Measurements from ENCODE around the gene KIAA0232.

DNA sequence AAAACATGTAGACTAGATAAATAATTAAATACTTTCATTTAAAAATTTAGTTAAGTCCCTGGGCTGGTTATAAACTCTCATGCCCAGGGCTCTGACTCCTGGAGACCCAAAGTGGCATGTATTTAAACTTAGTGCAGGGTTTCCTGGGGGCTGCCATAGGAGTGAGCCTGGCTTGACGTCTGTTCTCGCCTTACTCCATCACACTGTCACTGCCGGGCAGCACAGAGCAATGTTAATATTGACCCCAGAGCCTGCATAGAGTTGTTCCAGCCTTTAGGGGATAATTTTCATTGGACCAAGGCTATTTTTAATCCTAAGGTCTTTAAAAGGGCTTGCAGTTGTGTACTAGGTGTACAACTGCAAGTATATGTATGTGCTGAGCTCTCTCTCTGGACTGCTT is 31.2 kb downstream of the KIAA0232 start:
- TF ChIP-seq, protein P1, sequence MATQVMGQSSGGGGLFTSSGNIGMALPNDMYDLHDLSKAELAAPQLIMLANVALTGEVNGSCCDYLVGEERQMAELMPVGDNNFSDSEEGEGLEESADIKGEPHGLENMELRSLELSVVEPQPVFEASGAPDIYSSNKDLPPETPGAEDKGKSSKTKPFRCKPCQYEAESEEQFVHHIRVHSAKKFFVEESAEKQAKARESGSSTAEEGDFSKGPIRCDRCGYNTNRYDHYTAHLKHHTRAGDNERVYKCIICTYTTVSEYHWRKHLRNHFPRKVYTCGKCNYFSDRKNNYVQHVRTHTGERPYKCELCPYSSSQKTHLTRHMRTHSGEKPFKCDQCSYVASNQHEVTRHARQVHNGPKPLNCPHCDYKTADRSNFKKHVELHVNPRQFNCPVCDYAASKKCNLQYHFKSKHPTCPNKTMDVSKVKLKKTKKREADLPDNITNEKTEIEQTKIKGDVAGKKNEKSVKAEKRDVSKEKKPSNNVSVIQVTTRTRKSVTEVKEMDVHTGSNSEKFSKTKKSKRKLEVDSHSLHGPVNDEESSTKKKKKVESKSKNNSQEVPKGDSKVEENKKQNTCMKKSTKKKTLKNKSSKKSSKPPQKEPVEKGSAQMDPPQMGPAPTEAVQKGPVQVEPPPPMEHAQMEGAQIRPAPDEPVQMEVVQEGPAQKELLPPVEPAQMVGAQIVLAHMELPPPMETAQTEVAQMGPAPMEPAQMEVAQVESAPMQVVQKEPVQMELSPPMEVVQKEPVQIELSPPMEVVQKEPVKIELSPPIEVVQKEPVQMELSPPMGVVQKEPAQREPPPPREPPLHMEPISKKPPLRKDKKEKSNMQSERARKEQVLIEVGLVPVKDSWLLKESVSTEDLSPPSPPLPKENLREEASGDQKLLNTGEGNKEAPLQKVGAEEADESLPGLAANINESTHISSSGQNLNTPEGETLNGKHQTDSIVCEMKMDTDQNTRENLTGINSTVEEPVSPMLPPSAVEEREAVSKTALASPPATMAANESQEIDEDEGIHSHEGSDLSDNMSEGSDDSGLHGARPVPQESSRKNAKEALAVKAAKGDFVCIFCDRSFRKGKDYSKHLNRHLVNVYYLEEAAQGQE (IDR thresholded peaks at IDR 0.05): no peak
- TF ChIP-seq TAF1 (conservative IDR thresholded peaks at IDR 0.05) (no peak), RAD21 (IDR thresholded peaks at IDR 0.05) (no peak), HNF4A (conservative IDR thresholded peaks at IDR 0.05) (no peak)
- TF ChIP-seq, protein P2, sequence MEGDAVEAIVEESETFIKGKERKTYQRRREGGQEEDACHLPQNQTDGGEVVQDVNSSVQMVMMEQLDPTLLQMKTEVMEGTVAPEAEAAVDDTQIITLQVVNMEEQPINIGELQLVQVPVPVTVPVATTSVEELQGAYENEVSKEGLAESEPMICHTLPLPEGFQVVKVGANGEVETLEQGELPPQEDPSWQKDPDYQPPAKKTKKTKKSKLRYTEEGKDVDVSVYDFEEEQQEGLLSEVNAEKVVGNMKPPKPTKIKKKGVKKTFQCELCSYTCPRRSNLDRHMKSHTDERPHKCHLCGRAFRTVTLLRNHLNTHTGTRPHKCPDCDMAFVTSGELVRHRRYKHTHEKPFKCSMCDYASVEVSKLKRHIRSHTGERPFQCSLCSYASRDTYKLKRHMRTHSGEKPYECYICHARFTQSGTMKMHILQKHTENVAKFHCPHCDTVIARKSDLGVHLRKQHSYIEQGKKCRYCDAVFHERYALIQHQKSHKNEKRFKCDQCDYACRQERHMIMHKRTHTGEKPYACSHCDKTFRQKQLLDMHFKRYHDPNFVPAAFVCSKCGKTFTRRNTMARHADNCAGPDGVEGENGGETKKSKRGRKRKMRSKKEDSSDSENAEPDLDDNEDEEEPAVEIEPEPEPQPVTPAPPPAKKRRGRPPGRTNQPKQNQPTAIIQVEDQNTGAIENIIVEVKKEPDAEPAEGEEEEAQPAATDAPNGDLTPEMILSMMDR (IDR thresholded peaks at IDR 0.05; ENCODE audit: low read depth, low read length, missing input control): no peak
- TF ChIP-seq, protein P3, sequence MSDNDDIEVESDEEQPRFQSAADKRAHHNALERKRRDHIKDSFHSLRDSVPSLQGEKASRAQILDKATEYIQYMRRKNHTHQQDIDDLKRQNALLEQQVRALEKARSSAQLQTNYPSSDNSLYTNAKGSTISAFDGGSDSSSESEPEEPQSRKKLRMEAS (IDR thresholded peaks at IDR 0.05): no peak
